IMR-90 (cell line): ENCODE data around the gene MRPL17.

Source experiments
- CTCF ChIP-seq: conservative IDR thresholded peaks from 2 replicates; pipeline ENCODE4 v1.5.1; 2012; ENCODE audit warnings: mild to moderate bottlenecking, low read depth, low read length, improper control_type of control experiment
- MAZ ChIP-seq: IDR thresholded peaks from 2 replicates; pipeline ENCODE4 v1.6.1; 2012; ENCODE audit warnings: low read depth, mild to moderate bottlenecking, low read length, improper control_type of control experiment, moderate library complexity, borderline replicate concordance
- POLR2A ChIP-seq: IDR thresholded peaks from 2 replicates; pipeline ENCODE4 v1.6.1; 2012; ENCODE audit warnings: mild to moderate bottlenecking, low read depth, low read length
- RAD21 ChIP-seq: IDR thresholded peaks from 2 replicates; pipeline ENCODE4 v1.6.1; 2012; ENCODE audit warnings: low read length, improper control_type of control experiment
- RFX5 ChIP-seq: IDR thresholded peaks from 2 replicates; pipeline ENCODE4 v1.8.0; 2012; ENCODE audit warnings: low read depth, mild to moderate bottlenecking, low read length, moderate library complexity
- USF2 ChIP-seq: fragments of 150-350 bp; IDR thresholded peaks from 2 replicates; pipeline ENCODE4 v1.6.1; 2017; ENCODE audit warnings: mild to moderate bottlenecking, antibody characterized with exemption, low read length, low read depth
- TF ChIP-seq, protein P1 (sequence below): fragments of 150-350 bp; IDR thresholded peaks from 2 replicates; pipeline ENCODE4 v1.6.1; 2016; ENCODE audit warnings: low read depth, mild to moderate bottlenecking, low read length, moderate library complexity, borderline replicate concordance

DNA sequence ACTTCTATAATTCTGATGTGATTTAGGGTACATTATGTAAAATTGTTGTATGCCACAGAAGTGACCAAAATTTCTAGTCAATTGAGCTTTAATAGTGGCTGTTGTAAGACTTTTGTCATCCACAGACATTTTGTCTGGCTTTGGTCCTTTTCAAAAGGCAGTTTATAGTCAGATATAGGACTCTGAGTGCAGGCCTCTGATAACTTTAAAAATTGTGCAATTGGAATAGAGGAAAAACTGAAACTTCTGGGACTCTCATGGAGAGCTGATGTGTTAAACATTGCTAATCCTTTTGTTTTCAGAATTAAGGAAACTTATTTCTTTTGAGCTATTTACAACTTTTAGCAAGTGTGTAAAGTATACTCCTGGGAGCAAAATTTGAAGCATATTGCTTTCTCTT lies 9.0 kb upstream of the MRPL17 start:
- TF ChIP-seq POLR2A (no peak), MAZ (no peak), RAD21 (no peak), CTCF (no peak), RFX5 (no peak), USF2 (no peak)
- TF ChIP-seq, protein P1, sequence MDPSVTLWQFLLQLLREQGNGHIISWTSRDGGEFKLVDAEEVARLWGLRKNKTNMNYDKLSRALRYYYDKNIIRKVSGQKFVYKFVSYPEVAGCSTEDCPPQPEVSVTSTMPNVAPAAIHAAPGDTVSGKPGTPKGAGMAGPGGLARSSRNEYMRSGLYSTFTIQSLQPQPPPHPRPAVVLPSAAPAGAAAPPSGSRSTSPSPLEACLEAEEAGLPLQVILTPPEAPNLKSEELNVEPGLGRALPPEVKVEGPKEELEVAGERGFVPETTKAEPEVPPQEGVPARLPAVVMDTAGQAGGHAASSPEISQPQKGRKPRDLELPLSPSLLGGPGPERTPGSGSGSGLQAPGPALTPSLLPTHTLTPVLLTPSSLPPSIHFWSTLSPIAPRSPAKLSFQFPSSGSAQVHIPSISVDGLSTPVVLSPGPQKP, result no peak
